ENCODE measurements around the gene BAHD1.

Gene BAHD1

DNA sequence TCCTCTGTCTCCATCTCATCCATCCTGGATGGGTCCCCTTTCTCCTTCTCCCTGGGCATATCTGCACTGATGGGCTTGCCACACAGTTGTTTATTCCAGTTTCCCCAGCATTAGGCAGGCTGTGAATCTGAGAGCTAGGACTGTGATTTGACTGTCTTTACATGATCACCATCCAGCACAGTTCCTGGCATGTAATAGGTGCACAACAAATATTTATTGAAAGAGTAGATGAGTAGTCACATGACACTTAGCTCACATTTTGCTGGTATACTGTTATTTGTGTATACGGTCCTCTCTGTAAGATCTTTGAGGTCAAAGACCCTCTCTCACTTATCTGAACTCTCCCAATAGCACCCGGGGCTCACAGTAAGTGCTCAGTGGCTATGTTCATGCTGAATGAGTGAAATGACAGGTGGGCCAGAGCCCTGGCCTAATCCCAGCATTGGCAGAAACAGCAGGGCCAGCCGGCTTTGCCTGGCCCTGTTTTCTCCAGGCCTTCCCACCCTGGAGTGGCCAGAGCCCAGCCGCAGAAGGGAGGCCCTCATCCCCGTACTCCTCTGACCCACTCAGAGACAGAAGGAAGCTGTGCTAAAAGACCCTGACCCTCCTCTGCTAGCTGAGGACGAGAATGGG is 16.2 kb upstream of the BAHD1 start:
- DNase-seq = no peak

DNA sequence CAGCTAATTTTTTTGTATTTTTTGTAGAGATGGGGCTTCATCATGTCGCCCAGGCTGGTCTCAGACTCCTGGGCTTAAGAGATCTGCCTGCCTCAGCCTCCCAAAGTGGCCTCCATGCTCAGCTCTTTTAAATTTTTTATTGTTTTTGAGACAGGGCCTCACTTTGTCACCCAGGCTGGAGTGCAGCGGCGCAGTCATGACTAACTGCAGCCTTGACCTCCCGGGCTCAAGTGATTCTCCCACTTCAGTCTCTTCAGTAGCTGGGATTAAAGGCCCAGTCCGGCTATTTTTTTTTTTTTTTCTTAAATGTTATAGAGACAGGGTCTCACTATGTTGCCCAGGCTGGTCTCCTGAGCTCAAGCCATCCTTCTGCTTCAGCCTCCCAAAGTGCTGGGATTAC is 15.1 kb upstream of the BAHD1 start:
- no peak for DNase-seq

DNA sequence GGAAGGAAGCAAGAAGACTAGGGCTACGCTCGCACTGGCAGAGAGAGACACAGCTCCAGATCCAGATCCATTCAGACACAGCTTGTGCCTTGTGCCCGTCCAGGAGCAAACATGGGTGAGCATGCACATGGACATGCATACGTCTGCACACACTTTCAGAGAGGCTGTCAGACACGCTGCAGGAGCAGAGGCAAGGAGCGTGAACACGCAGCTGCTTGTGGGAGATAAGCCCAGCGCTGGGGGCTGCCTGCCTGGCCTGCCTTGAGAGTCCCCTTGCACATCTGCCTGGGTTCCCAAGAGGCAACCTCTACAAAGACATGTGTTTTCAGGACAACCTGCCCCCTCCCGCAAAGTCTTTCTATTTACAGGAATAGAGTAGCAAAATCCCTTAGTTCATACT is 13.6 kb upstream of the BAHD1 start:
- no peak for DNase-seq

DNA sequence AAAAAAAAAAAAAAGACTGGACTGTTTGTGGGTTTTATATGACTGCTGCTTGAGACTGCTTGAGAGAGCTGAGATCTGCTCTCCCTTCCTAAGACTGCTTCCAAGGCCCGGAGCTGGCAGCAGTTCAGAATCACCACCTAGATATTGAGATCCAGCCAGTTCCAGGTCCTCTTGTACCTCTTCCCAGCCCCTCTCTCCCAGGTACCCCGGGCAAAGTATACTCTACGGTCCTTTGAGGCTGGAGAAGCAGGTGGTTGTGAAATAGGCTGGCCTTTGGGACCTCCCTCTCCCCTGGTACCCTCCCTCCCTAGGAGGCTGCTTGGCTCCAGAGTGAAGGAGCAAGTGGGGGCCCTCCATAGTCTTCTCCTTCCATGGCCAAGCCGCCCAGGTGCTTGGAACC is 12.6 kb upstream of the BAHD1 start:
- DNase-seq = no peak

DNA sequence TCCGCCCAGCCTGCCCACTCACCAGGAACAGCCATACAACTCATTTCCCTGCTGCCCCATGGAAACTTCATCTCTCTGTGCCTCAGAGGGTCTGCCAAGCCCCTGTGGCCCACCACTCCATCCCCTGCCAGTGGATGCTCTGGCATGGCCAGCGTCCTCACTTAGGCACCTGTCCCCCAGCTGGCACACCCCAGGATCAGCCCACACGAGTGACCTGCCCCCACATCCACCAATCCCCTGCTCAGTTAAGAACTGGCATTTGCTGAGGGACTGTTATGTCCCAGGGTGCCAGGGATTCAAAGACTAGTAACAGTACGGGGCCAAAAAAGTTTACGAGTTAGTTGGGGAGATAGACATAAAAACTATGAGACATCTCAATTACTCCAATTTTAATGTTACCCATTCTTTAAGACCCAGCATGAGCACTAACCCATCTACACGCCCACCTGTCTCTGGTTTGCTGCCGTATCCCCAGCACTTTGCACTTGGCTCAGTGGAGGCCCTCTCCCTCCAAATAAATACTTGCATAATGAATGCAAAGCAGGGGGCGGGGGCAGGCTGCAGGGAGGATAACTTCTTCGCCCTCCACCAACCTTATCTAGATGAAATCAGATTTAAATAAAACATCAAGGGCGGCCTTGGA is 11.6 kb upstream of the BAHD1 start:
- DNase-seq = no peak

DNA sequence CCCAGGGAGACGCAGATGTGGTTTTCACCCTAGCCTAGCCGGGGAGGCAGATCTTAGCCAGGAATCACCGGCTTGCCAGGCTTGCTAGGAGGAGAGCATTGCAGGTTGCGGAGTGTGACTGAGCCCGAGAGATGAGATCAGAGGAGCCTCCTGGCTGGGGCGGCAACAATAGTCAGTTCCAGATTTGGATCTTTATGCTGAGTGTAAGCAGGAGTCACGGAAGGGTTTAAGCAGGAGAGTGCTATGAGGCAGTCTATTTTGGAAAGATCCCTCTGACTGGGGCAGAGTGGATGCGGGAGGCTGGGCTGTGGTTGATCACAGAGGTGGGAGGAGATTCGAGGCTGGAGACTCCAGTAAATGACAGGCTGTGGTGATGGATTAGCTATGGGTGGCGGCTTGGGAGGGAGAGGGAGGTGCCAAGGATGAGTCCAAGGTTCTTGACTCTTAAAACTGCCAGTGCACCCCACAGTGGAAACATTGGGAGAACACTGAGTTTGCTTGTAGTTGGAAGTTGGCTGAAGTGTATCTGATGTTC is 10.4 kb upstream of the BAHD1 start:
- DNase-seq = no peak

DNA sequence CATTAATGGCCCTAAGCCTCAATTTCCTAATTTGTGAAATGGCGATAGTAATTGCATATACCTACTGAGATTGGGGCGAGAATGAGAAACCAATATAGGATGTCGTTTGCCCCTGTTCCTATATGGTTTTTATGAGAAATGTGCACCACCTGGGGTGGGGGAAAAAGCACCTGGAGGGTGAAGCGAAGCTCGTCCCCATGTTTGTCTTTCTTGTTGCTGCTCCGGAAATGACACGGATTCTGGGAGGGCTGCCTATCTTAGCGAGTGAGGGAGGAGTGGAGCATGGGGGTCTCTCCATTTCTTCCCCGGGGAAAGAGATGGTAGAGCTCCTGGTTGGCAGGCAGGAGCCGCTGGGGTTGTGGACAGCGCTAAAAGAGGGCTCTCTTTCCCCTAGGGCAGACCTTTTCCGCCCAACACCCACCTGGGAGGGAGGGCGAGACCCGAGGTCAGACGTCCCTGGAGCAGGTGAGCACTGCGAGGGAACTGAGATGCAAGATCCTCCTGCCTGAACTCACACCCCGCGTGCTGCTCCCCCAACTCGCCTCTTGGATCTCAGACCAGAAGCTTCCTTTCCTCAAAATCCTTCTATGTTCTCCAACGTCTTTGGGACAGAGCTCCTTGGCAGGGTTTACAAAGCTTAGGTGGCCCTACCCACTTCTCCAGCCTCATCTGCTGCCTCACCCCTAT is 5.6 kb upstream of the BAHD1 start:
- DNase-seq = no peak

DNA sequence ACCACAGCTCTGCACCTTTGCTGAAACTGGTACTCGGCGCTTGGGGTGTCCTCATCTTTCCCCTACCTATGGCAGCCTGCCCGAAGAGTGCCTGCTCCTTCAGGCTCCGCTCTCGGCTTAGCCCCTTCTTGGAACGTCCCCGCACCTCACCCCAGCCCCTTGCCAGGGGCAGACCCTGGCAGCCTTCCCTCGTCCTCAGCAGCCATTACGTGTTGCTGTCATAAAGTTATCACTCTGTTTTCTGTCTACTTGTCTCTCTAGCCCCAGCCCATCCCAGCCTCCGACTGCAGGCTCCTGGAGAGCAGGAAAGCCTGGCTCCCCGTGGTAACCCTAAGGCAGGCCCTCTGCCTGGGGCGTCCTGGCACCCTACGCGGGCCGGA is 5.1 kb upstream of the BAHD1 start:
- DNase-seq = peak; percentile 38

DNA sequence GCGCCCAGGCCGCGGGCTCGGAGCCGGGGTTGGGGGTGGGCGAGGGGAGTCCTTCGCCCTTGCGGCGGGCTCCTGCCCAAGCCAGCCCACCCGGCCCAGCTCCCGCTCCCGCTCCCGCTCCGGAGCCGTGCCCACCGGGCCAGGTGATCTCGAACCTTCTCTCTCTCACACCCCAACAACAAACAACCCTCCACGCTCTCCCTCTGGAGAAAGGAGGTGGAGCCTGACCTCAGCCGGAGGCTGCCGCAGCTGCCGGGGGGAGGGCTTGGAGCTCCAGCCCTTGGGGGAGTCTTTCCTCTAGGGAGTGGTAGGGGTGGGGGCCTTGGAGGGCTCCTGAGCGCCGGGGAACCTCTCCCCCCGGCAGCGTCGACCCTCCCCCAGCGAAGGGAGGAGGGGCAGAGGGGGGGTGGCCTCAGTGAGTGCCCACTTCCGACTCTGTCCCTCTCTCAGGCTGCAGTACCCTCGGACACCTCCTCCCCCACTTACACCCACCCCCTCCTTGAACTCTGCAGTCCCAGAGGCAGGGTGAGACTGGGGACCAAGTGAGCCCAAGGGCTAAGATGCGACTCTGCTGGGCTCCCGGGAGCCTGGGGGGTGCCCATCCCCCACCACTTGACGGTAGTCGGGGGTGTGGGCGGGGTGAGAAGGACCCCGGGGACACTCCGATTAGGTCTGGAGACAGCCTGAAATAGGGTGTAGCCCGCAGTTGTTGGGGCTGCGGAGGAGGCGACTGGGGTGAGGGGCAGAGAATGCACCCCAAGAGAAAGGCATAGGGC is 4.4 kb upstream of the BAHD1 start:
- DNase-seq = peak; percentile 50

DNA sequence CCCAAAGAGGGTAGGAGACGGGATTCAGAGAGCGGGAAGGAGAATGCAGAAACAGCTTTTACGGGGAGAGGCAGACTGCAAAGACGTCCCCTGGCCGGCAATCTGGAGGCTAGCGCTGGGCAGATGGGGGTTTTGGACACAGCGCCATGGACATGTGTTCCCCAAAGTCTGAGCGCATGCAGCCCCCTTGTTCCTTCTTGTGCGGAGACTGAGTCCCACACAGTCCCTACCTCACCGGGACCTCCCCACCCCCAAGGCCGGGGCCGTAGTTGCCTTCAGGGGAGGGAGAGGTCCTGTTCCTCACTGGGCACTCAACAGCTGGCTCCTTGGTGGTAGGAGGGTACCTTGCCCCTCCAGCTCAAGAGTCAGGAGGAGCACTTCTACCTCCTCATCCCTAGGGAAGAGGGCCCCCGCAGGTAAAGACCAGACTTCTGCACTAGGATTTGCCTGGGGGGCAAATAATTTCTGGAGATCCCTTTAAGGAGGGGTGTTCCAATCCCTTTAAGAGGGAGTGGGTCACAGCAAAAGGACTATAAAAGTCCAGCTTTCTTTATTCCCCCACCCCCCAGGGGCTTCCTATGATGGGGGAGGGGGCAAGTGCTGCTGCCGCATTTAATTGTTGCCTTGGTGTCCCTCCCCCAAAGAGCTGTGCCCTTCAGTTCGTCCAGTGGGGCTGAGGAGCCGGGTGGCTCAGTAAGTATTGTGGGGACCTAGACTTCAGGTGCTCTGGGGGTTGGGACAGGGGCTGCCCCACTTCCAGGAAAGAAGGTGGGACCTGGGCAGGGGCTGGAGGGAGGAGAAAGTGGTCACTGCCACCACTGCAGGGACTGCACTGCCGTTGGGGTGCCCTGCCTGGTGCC is 3.6 kb upstream of the BAHD1 start:
- peak; percentile 50 for DNase-seq

DNA sequence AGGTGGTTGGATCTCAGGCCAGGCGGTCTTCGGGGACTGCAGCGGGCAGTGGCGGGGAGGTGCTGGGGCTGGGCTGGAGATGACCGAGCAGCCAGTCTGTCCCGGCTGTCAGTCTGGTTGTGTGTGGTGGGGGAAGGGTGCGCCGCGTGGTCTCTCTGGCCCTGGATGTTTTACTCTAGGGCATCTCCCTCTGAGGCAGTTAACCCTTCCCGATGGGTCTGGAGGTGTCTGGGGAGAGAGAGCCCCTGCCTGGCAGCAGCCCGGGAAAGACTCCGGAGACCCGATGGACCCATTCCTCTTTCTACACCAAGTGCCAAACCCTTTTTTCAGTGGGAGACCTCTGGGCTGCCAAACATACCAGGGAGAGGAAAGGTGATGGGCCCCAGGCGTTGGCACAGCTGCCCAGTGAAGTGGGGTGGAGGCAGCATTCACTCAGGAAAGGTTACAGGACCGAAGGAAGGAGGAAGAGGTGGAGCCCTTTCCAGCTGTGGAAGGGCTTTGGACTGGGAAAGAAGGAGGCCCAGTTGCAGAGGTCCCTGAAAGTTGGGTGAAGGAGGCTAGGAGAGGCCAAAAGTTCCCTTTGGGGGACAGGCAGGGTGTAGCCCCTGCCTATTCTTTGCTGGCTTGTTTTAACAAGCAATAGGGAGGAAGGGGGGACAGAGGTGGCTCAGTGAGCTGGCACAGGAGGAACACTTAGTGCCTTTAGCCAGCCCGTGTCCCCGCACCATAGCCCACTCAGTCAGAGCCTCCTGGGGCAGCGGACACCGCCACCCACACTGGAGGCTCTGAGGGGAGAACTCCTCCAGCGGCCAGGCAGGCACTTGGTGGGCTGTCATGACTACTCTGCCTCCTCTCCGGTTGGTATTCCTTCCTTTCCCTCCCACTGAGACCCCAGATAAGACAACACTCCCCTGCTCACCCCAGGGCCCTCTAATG is 2.7 kb upstream of the BAHD1 start:
- DNase-seq = no peak

DNA sequence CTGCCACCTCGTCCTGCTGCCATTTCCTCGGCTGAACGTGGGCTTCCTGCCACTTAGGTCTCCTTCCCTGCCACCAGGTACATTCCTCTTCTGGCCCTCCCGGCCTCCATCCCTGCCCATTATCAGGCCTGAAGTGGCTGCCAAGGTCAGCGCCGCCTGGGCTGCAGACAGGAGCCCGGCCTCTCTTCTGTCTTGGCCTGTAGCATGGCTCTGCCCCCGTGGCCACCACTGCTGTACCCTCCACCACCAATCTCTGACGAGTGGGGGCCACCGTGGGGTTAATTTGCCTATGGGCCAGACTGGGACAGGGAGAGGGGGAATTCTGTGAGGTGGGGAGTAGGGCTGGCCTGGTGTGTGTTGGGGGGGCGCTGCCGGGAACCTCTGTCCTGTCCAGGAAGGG is 2.0 kb upstream of the BAHD1 start:
- no peak for DNase-seq

DNA sequence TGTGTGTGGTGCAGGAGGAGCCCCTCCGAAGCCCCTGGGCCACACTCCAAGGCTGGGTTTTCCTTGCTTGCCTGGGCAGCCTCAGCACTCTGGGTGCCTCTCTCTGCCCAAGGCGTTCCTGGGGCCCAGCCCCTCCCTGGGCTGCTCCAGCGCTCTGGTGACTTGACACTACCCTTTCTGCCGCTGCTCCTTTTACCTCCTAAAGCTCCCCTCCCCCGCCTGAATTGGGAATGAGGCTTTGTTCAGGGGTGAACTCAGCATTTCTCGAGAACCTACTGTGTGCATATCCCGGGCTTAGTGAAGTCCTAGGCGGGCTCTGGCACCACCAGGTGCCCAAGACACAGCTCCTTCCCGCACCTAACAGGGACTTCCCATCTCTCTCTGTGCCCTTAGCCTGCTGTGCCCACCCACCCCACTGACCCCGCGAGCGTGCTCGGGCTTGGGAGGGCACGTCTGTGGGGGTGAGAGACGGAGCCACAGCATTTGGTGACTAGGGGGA is 1.2 kb upstream of the BAHD1 start:
- DNase-seq = peak; percentile 54

DNA sequence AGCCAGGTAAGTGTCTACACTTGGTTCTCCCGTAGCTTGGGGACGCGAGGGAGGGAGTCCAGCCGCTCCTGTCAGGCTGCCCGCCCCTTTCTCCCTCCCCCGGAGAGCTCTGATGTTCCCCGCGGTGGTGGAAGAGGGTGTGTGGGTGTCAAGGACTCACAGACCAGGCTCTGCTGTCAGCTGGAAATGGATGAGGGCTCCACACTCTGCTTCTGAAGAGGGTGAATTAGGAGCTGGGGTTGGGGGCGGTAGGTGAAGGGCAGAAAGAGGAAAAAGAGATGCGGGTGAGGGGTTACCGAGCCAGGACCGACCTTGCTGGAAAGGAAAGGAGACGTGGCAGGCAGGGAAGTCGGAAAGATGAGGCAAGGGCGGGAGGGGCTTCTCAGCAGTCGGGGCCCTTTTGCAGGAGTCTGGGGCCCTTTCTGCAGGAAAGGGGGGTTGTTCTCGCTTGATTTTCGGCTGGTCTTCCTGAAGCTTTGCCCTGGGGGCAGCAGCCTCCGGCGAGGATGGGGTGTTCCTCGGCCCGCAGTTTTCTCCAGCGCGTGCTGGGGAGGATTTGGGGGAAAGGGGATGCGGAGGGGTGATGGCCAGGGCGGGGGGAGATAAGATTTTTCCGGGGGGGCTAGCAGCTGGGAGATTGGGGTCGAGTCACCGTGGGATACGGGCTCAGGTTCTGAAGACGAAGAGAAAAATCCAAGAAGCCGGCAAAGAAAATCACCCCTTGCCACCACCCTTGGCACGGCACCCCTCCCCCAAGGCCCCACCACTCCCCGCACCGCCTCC is 602 bp upstream of the BAHD1 start:
- peak; percentile 72 for DNase-seq

DNA sequence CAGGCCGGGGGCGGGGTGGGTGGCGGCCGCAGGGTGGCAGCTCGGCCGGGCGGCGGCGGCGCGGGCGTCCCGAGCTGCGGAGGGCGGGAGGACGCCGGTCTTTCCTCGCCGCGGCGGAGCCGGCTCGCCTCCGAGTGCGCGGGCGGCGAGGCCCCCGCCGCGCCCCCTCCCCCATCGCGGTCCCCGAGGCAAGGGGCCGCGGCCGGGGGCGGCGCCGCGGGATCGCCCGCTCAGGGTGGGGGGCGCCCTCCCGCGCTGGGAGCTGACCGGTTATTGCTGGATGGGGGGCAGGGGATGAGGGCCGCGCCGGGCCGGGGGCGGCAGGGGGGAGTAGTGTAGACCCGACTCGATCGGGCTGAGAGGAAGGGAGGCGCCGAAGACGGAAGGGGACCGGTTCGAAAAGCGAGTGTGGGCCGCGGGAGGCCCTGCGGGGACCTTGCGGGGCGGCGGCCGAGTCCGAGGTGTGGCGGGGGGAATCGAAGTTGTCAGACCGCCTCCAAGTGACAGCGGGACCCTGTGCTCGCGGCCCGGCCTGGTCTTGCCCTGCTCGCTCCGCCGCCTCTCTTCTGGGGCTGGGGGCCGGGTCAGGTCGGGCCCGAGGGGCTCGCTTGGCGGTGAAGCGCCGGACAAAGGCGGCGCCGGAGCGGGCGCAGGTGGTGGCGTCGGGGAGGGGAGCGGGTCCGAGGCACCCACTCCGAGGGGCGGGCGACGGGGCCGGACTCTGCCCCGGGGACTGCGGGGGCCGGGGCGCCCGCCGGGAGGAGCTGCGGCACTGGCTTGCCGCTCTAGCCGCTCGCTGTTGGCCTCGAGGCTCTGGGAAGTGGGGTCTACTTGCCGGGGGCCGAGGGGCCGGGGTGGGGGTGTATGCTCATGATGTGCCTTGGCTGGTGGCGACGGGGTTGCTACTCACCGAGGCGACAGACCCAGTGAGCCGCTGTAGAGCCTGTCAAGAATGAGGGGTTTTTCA is 1.1 kb downstream of the BAHD1 start:
- peak; percentile 71 for DNase-seq

DNA sequence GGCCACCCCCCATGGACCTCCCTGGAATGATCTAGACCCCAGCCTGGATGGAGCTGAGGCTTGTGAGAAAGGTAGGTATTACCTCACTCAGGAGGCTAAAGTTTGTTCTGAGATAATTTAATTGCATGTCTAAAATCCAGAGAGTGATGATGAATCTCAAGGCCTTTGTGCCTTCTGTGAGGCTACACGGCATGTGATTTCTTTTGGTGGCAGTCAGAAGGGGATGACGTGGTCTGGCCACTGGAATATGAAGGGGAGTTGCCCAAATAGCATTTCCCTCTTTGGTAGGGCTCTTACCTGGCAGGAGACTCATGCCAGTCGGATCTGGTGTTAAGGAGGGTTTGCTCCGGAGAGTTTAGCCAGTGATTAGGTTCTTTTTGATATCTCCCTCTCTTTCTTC is 2.5 kb downstream of the BAHD1 start:
- no peak for DNase-seq

DNA sequence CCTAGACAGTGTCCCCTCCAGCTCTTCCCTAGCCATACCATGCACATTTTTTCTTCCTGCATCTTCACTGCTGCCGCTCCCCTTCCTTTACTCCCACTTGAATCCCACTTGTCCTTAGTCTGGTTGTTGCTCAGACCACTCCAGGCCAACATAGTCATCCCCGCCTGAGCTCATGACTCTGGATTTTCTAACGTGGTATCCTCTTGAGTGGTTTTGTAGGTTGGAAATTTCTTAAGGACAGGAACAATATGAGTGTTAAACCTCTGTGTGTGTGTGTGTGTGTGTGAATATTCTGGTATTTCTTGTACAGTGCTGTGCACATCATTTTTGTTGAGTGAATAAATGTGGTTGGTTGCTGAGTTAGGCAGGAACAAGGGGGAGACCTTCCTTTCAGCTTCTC is 3.1 kb downstream of the BAHD1 start:
- DNase-seq = no peak

DNA sequence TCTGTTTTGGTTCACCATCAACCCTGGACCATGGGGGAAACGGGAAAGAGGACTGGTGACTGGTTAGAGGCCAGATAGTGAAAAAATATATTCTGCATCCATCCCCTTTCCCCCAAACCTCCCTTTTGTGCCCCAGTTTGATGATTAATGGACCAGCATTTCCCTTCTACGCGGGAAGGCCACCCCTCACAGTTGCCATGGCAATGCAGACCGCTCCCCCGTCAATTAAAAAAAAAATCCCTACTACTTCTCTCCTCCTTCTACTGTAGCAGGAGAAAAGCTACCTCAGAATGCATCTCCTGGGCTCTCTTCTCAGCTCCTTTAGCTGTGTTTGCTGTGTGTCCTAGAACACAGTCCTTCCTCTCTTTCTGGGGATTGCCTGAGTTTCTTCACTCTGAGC is 4.0 kb downstream of the BAHD1 start:
- DNase-seq = no peak

DNA sequence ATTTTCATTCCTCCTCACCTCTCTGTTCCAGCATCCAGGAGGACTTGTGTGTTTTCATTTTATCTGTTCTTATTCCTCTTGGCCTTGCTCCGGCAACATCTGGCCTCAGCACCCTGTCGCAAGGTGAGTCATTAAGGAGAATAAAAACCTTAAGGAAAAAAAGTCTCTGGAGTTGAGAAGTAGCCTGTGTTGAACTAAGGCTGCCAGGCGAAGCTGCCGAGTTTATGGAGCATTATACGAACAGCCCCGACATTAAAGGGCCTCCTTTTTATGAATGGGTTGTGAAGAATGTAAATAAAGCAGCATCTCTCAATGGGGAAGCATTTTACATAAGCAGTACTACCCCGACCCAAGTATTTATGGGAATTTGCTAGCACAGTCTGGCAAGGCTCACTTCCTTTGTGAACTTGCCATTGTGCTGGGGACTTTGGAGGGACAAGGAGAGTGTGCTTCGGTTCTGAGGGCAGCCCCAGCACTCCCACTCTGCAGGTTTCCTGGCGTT is 4.7 kb downstream of the BAHD1 start:
- DNase-seq = no peak
